Mesenchymal stem cell (in vitro differentiated cells and primary cell): ENCODE results near the gene EME1.

Experiments used
- DNase-seq: peaks from one replicate; pipeline ENCODE4 v3.0.0-alpha.2; 2013
- H2AFZ ChIP-seq: one replicate; pipeline ENCODE4 v1.6.1; 2013; ENCODE audit warnings: low read depth, mild to moderate bottlenecking, control low read depth, inconsistent platforms, low read length, moderate library complexity
- H2AK5ac ChIP-seq: 2 replicates; pipeline ENCODE4 v1.6.1; 2013; ENCODE audit warnings: low read length, moderate library complexity, mild to moderate bottlenecking, inconsistent platforms; ENCODE audit not compliant: severe bottlenecking
- H2BK120ac ChIP-seq: one replicate; pipeline ENCODE4 v1.6.1; 2013; ENCODE audit warnings: low read depth, mild to moderate bottlenecking, inconsistent platforms, low read length, moderate library complexity
- H2BK12ac ChIP-seq, 2 experiments: one replicate each; pipeline ENCODE4 v1.6.1; 2013; ENCODE audit warnings: inconsistent platforms in 2 of 2, low read length in 2 of 2, mild to moderate bottlenecking in 2 of 2, moderate library complexity in 2 of 2, control low read depth in 1 of 2
- H2BK15ac ChIP-seq: one replicate; pipeline ENCODE4 v1.6.1; 2013; ENCODE audit warnings: mild to moderate bottlenecking, low read depth, inconsistent platforms; ENCODE audit not compliant: poor library complexity, severe bottlenecking
- H2BK5ac ChIP-seq: 2 replicates; pipeline ENCODE4 v1.6.1; 2013; ENCODE audit warnings: low read depth, mild to moderate bottlenecking, low read length, control low read depth, inconsistent platforms; ENCODE audit not compliant: poor library complexity, severe bottlenecking
- H3K14ac ChIP-seq, 2 experiments: one replicate each; pipeline ENCODE4 v1.6.1; 2013; ENCODE audit warnings: inconsistent platforms in 2 of 2, low read length in 2 of 2, control low read depth in 1 of 2, mild to moderate bottlenecking in 1 of 2, moderate library complexity in 1 of 2
- H3K18ac ChIP-seq, 2 experiments: one replicate each; pipeline ENCODE4 v1.6.1; 2013; ENCODE audit warnings: inconsistent platforms in 2 of 2, low read length in 2 of 2, control low read depth in 1 of 2, low read depth in 1 of 2, mild to moderate bottlenecking in 1 of 2
- H3K23ac ChIP-seq, 2 experiments: one replicate each; pipeline ENCODE4 v1.6.1; 2013; ENCODE audit warnings: inconsistent platforms in 2 of 2, low read length in 2 of 2, mild to moderate bottlenecking in 2 of 2, moderate library complexity in 2 of 2, control low read depth in 1 of 2
- H3K27ac ChIP-seq: 2 replicates; pipeline ENCODE4 v1.5.1; 2013; ENCODE audit warnings: mild to moderate bottlenecking, moderate library complexity, low read length, control low read depth, inconsistent platforms; ENCODE audit not compliant: poor library complexity, severe bottlenecking
- H3K27me3 ChIP-seq, 2 experiments: 2 replicates each; pipeline versions ENCODE4 v1.6.1 to v1.7.0; 2013; ENCODE audit warnings: low read length in 2 of 2, mild to moderate bottlenecking in 2 of 2, moderate library complexity in 2 of 2, control low read depth in 1 of 2, inconsistent platforms in 1 of 2; ENCODE audit not compliant: control insufficient read depth in 1 of 2, insufficient read depth in 1 of 2
- H3K36me3 ChIP-seq, 2 experiments: 2 replicates each; pipeline versions ENCODE4 v1.6.1 to v1.7.0; 2013; ENCODE audit warnings: low read length in 2 of 2, control low read depth in 1 of 2, inconsistent platforms in 1 of 2, low read depth in 1 of 2, mild to moderate bottlenecking in 1 of 2; ENCODE audit not compliant: insufficient read depth in 2 of 2, control insufficient read depth in 1 of 2
- H3K4ac ChIP-seq, 2 experiments: one replicate each; pipeline ENCODE4 v1.6.1; 2013; ENCODE audit warnings: inconsistent platforms in 2 of 2, low read length in 2 of 2, mild to moderate bottlenecking in 2 of 2, moderate library complexity in 2 of 2, control low read depth in 1 of 2, low read depth in 1 of 2
- H3K4me1 ChIP-seq: 2 replicates; pipeline ENCODE4 v1.6.1; 2013; ENCODE audit warnings: low read depth, low read length, control low read depth; ENCODE audit not compliant: control insufficient read depth, insufficient read depth
- H3K4me2 ChIP-seq: 2 replicates; pipeline ENCODE4 v1.6.1; 2013; ENCODE audit warnings: low read length, mild to moderate bottlenecking, inconsistent platforms; ENCODE audit not compliant: poor library complexity, severe bottlenecking
- H3K4me3 ChIP-seq, 2 experiments: 2 replicates each; pipeline versions ENCODE4 v1.5.1 to v1.7.0; 2013; ENCODE audit warnings: low read length in 2 of 2, mild to moderate bottlenecking in 2 of 2, control low read depth in 1 of 2, low read depth in 1 of 2; ENCODE audit not compliant: insufficient read depth in 1 of 2
- H3K79me1 ChIP-seq: replicated peaks from 2 replicates; pipeline ENCODE4 v1.6.1; 2013; ENCODE audit warnings: mild to moderate bottlenecking, control low read depth, low read length, inconsistent platforms; ENCODE audit not compliant: poor library complexity, severe bottlenecking
- H3K9ac ChIP-seq: 2 replicates; pipeline ENCODE4 v1.7.0; 2013; ENCODE audit warnings: mild to moderate bottlenecking, low read length, moderate library complexity
- H3K9me3 ChIP-seq: 2 replicates; pipeline ENCODE4 v1.7.0; 2013; ENCODE audit warnings: mild to moderate bottlenecking, low read length; ENCODE audit not compliant: control insufficient read depth
- H4K8ac ChIP-seq: one replicate; pipeline ENCODE4 v1.6.1; 2013; ENCODE audit warnings: inconsistent platforms, mild to moderate bottlenecking, low read length, moderate library complexity
- H4K91ac ChIP-seq: one replicate; pipeline ENCODE4 v1.6.1; 2013; ENCODE audit warnings: mild to moderate bottlenecking, low read length, inconsistent platforms
- WGBS: methylation state at CpG from one replicate; pipeline ENCODE4 v1.1.7; 2013; ENCODE audit warnings: mixed read lengths; 5-methylcytosine and 5-hydroxymethylcytosine counted together

Gene EME1

GRCh38 chr17:50424246-50424995 lies 51.4 kb downstream of the EME1 start:
- Histone ChIP-seq H3K27ac (peak overlapping the region; percentile 48), H3K9me3 (no peaks in the 10 kb centered on the region), H3K23ac (peak overlapping the region in 1 of 2 experiments; percentile 63), H3K36me3 (peaks cover 0 to 2% of the 10 kb centered on the region in 2 experiments), H4K8ac (peak overlapping the region; percentile 53), H2BK120ac (no peak overlapping the region), H3K4me3 (no peak overlapping the region), H3K14ac (peak overlapping the region in 1 of 2 experiments; percentile 38), H2BK12ac (peak overlapping the region; percentile 10 to 49), H2BK5ac (no peak overlapping the region), H2AK5ac (peak overlapping the region; percentile 63), H3K4ac (peak overlapping the region in 1 of 2 experiments; percentile 60), H3K4me2 (no peak overlapping the region), H2BK15ac (peak overlapping the region; percentile 62), H2AFZ (no peak overlapping the region), H3K79me1 (peaks cover 7% of the 10 kb centered on the region), H4K91ac (peak overlapping the region; percentile 45), H3K9ac (no peak overlapping the region), H3K27me3 (no peaks in the 10 kb centered on the region), H3K4me1 (peaks cover 29% of the 10 kb centered on the region), H3K18ac (peak overlapping the region; percentile 54 to 74)
- DNase-seq, result peak; percentile 13
- 83% methylated on average over 9 of the region's 9 CpGs for WGBS

- Histone ChIP-seq H3K36me3 (peaks cover 0 to 2% of the 10 kb centered on the region in 2 experiments), H4K91ac (peak overlapping the region; percentile 76), H3K18ac (peak overlapping the region; percentile 76 to 81), H2AK5ac (peak overlapping the region; percentile 63), H2AFZ (peak overlapping the region; percentile 74), H3K4me1 (peaks cover 29% of the 10 kb centered on the region), H3K4me3 (peak overlapping the region; percentile 72 to 81), H3K23ac (peak overlapping the region in 1 of 2 experiments; percentile 37), H3K27ac (no peak overlapping the region), H4K8ac (peak overlapping the region; percentile 90), H3K4ac (peak overlapping the region; percentile 7 to 81), H2BK120ac (peak overlapping the region; percentile 12), H2BK12ac (peak overlapping the region in 1 of 2 experiments; percentile 85), H3K27me3 (no peaks in the 10 kb centered on the region), H3K14ac (peak overlapping the region in 1 of 2 experiments; percentile 72), H3K79me1 (peaks cover 13% of the 10 kb centered on the region), H3K4me2 (peak overlapping the region; percentile 54), H2BK15ac (no peak overlapping the region), H3K9ac (peak overlapping the region; percentile 88), H3K9me3 (no peaks in the 10 kb centered on the region), H2BK5ac (no peak overlapping the region)
- 91% methylated on average over 8 of the region's 8 CpGs for WGBS
- no peak for DNase-seq
Observed at GRCh38 chr17:50424996-50425681, 52.1 kb downstream of the EME1 start.

GRCh38 chr17:50425682-50426471 lies 52.8 kb downstream of the EME1 start, which contains the start of gene ACSF2:
ACSF2 (plus strand) TSS chr17:50426218; CDS start chr17:50426262, 44 bp downstream.
- peak within 1 kb of the TSS; percentile 55 for H2BK120ac ChIP-seq
- 4% methylated on average over 66 of the region's 70 CpGs for WGBS
- no peaks in the 10 kb centered on the region for H3K27me3 ChIP-seq
- peak within 1 kb of the TSS; percentile 7 to 81 for H3K4ac ChIP-seq
- peak within 1 kb of the TSS; percentile 11 for H2AK5ac ChIP-seq
- H3K9ac ChIP-seq, result peak within 1 kb of the TSS; percentile 88
- H3K4me2 ChIP-seq, result peak within 1 kb of the TSS; percentile 87
- peak within 1 kb of the TSS in 1 of 2 experiments; percentile 87 for H3K23ac ChIP-seq
- H3K27ac ChIP-seq, result peak within 1 kb of the TSS; percentile 63
- peaks cover 29% of the 10 kb centered on the region for H3K4me1 ChIP-seq
- peak within 1 kb of the TSS; percentile 90 for H4K8ac ChIP-seq
- H3K36me3 ChIP-seq, result peaks cover 0 to 2% of the 10 kb centered on the region in 2 experiments
- peak within 1 kb of the TSS in 1 of 2 experiments; percentile 75 for H3K14ac ChIP-seq
- H2BK15ac ChIP-seq, result peak within 1 kb of the TSS; percentile 73
- peak within 1 kb of the TSS in 1 of 2 experiments; percentile 85 for H2BK12ac ChIP-seq
- peak within 1 kb of the TSS; percentile 72 to 83 for H3K4me3 ChIP-seq
- DNase-seq, result peak; percentile 70
- peak within 1 kb of the TSS; percentile 81 to 88 for H3K18ac ChIP-seq
- peak within 1 kb of the TSS; percentile 76 for H4K91ac ChIP-seq
- H3K9me3 ChIP-seq, result no peaks in the 10 kb centered on the region
- peak within 1 kb of the TSS; percentile 74 for H2AFZ ChIP-seq
- H2BK5ac ChIP-seq, result no peak within 1 kb of the TSS
- peaks cover 13% of the 10 kb centered on the region for H3K79me1 ChIP-seq
